GM10248 (cell line): ENCODE results near the gene TGFBR2.

Experiments
- CTCF ChIA-PET: fragments of 300-600 bp; sonication (Branson Sonifier 250); formaldehyde crosslinking; extraction: SDS; loops from one replicate; lab custom pipeline; 2021; ENCODE audit warnings: antibody characterized with exemption; lab: Yijun Ruan, JAX
- POLR2A ChIA-PET: fragments of 350-650 bp; sonication (Branson Sonifier 250); formaldehyde crosslinking; extraction: SDS; loops from one replicate; lab custom pipeline; 2020; ENCODE audit warnings: antibody characterized with exemption; lab: Yijun Ruan, JAX
- DNase-seq: peaks from one replicate; pipeline ENCODE4 v3.0.0; 2012; ENCODE audit errors: extremely low spot score
- TF ChIP-seq, protein P1 (sequence below): IDR thresholded peaks from 2 replicates; pipeline ENCODE4 v1.5.1; 2012; ENCODE audit warnings: mild to moderate bottlenecking, low read depth; ENCODE audit errors: extremely low read depth, missing control alignments, control extremely low read depth

The TGFBR2 gene

DNA sequence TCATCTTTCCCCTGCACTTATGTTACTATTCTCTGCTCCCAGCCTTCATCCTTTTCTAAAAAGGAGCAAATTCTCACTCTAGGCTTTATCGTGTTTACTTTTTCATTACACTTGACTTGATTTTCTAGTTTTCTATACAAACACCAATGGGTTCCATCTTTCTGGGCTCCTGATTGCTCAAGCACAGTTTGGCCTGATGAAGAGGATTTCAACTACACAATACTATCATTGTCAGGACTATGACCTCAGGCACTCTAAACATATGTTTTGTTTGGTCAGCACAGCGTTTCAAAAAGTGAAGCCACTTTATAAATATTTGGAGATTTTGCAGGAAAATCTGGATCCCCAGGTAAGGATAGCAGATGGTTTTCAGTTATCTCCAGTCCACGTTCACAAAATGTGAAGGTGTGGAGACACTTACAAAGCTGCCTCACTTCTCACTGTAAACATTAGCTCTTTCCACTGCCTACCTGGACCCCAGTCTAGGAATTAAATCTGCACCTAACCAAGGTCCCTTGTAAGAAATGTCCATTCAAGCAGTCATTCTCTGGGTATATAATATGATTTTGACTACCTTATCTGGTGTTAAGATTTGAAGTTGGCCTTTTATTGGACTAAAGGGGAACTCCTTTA lies 86.2 kb downstream of the TGFBR2 start:
- TF ChIP-seq, protein P1, sequence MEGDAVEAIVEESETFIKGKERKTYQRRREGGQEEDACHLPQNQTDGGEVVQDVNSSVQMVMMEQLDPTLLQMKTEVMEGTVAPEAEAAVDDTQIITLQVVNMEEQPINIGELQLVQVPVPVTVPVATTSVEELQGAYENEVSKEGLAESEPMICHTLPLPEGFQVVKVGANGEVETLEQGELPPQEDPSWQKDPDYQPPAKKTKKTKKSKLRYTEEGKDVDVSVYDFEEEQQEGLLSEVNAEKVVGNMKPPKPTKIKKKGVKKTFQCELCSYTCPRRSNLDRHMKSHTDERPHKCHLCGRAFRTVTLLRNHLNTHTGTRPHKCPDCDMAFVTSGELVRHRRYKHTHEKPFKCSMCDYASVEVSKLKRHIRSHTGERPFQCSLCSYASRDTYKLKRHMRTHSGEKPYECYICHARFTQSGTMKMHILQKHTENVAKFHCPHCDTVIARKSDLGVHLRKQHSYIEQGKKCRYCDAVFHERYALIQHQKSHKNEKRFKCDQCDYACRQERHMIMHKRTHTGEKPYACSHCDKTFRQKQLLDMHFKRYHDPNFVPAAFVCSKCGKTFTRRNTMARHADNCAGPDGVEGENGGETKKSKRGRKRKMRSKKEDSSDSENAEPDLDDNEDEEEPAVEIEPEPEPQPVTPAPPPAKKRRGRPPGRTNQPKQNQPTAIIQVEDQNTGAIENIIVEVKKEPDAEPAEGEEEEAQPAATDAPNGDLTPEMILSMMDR, result no peak

DNA sequence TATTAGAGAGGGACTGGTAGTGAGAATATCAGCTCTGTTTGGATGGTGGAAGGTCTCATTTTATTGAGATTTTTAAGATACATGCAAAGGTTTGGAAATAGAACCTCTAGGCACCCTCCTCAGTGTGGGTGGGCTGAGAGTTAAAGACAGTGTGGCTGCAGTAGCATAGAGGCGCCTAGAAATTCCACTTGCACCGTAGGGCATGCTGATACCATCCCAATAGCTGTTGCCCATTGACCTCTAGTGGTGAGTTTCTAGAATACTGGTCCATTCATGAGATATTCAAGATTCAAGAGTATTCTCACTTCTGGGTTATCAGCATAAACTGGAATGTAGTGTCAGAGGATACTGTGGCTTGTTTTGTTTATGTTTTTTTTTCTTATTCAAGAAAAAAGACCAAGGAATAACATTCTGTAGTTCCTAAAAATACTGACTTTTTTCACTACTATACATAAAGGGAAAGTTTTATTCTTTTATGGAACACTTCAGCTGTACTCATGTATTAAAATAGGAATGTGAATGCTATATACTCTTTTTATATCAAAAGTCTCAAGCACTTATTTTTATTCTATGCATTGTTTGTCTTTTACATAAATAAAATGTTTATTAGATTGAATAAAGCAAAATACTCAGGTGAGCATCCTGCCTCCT lies 87.2 kb downstream of the TGFBR2 start:
- ChIA-PET POLR2A (no interaction called here), CTCF (interaction anchor here (0.7 to 5.1 kb wide), 37 partner anchors 8 to 684 kb away, joined by 3 to 40 read pairs (median 4); partner anchors contain the start of gene TGFBR2)
- TF ChIP-seq, protein P1, result peak; percentile 57
- peak; percentile 48 for DNase-seq

More for the DNA sequence above, 86.2 kb downstream of the TGFBR2 start:
- ChIA-PET CTCF (interaction anchor here (0.7 to 5.1 kb wide), 34 partner anchors 7 to 683 kb away, joined by 3 to 40 read pairs (median 4); partner anchors contain the start of gene TGFBR2), POLR2A (no interaction called here)
- no peak for DNase-seq

DNA sequence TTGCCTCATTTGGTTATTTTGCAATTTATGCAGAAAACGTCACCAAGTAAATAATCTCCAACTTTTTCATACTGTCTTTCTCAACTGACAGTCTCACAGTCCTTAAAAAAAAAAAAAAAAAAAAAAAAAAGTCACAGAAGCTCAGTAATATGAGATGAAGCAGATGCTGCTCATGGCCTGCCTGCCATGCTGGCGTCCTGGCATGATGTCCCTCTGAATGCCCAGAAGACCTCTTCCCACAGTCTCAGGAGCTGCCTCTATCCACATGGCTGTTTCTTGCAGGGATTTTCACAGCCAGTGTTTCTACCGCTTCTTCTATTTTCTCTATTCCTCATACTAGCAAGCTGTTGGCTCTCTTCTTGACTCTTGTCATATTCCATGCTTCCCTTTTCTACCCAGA lies 87.7 kb downstream of the TGFBR2 start:
- DNase-seq, result no peak
- ChIA-PET CTCF (interaction anchor here (0.8 to 5.1 kb wide), 27 partner anchors 8 to 685 kb away, joined by 3 to 40 read pairs (median 4); partner anchors contain the start of gene TGFBR2), POLR2A (no interaction called here)
- TF ChIP-seq, protein P1, result no peak

DNA sequence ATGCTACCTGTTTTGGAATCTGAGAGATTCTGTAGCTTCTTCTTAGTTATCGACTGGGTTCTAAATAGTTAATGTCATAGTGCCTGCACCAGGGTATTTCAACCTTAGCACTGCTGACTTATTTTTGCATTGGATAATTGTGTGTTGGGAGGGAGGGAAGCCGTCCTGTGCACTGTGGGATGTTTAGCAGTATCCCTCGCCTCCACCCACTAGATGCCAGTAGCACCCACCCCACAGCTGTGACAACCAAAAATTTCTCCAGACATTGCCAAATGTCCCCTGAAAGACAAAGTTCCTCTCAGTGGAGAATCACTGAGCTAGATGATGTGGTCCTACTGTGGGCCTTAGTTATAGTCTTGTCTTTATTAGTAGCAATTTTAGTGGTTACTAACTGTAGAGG lies 88.3 kb downstream of the TGFBR2 start:
- ChIA-PET CTCF (interaction anchor here (0.8 to 5.1 kb wide), 14 partner anchors 8 to 683 kb away, joined by 3 to 40 read pairs (median 8); no protein-coding TSS in a partner anchor), POLR2A (no interaction called here)
- no peak for DNase-seq
- TF ChIP-seq, protein P1, result no peak

DNA sequence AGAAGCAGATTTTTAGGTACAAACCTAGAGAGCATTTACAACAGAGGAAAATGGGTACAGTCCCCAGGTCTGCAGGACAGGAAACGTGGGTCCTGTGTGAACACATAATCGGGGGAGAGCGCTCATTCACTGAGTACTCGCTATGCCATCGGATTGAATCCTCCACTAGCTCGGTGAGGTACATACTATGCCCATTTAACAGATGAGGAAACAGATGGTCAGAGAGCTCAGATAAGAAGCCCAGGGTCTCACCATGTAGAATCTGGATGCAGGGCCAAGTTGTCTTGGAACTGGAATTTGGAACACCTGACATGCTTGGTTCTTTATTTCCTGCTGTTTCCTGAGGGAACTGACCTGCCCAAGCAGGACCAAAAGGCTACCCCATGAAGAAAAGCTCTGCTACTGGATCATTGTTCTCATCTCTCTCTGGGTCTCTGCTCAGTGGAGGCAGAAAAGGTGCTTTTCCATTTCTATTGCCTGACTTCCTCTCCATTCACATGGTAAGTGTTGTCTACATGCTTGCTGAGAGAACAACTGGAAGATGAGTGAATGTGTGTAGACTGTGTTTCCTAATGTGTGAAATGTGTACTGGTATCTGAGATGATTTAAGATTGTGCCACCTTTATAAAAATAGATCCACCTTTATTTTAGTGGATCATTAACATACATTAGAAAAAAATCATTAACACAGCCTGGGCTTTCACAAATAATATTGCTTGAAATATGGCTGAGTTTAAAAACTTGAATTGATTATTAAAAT lies 89.1 kb downstream of the TGFBR2 start:
- CTCF ChIA-PET, result interaction anchor here (0.8 to 5.1 kb wide), 13 partner anchors 8 to 684 kb away, joined by 3 to 40 read pairs (median 4); no protein-coding TSS in a partner anchor
- TF ChIP-seq, protein P1, result no peak
- DNase-seq, result no peak
- POLR2A ChIA-PET, result no interaction called here

DNA sequence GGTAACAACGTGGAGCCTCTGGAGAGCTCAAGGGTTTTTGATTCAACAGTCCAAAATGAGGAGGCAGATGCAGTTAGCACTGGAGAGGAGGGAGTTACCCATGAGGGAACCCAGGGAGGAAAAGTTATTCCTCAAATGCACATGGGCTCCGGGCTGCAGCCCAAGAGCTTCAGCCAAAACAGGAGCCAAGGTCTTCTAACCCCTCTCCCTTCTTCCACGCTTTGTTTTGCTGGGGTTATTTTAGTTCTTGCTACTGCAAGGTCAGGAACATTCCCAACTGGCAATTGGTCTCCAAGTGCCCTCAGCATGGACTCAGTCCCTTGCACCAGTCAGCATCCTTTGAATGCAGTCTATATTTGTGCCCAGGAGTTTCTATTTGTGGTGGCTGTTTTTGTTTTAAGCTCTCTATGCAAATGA lies 90.0 kb downstream of the TGFBR2 start:
- CTCF ChIA-PET, result interaction anchor here (0.8 to 1.2 kb wide), 3 partner anchors 22 to 498 kb away, joined by 3 read pairs; no protein-coding TSS in a partner anchor
- POLR2A ChIA-PET, result no interaction called here
- TF ChIP-seq, protein P1, result no peak

More for the DNA sequence above, 90.0 kb downstream of the TGFBR2 start:
- DNase-seq, result no peak
